A204.1 (cell line): ENCODE results near the gene BDH1.
"Not testable (repeated sequence)": the region's sequence is repeated elsewhere in the genome, so short reads cannot be mapped to it uniquely, and the experiment has no call there.

Source experiments
- FAIRE-seq: peaks from 2 replicates; lab custom pipeline; 2012; peaks lifted over from hg19 to GRCh38; lab: Jason Lieb, UNC

Gene BDH1, protein sequence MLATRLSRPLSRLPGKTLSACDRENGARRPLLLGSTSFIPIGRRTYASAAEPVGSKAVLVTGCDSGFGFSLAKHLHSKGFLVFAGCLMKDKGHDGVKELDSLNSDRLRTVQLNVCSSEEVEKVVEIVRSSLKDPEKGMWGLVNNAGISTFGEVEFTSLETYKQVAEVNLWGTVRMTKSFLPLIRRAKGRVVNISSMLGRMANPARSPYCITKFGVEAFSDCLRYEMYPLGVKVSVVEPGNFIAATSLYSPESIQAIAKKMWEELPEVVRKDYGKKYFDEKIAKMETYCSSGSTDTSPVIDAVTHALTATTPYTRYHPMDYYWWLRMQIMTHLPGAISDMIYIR

GRCh38 chr3:197555281-197556261, at the start of gene BDH1:
Gene BDH1 (minus strand): TSS chr3:197555968. CDS start chr3:197546443, 9,525 bp downstream.
- no peak for FAIRE-seq

DNA sequence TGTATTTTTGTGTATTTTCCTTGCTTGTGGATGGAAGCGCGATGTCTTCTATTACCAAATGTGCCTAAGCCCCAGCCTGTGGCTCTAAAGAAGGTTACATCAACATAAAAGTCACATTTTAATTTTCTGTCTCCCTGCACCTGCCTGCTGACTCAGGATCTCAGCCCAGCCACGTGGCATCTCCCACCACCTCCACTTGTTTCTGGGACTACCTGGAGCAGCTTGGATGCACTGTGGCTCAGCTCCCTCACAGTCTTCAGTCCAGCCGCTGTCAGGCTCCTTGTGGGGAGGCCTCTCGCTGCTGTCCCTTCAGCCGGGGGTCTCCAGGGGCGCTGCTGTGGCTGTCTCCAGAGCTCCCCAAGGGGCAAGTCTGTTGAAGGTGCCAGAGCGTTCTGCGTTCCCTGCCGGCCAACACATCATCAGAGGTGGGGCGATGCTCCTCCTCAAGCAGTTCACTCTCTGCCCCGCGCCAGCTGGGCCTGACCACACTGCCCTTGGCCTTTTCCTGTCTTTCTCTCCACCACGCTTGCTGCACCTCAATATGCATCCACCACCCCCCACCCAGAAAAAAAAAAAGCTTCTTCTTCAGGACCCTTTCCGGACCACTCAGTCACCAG, 47.7 kb upstream of the BDH1 start:
- no peak for FAIRE-seq

GRCh38 chr3:197602351-197602750, 46.6 kb upstream of the BDH1 start:
- not testable (repeated sequence) for FAIRE-seq

DNA sequence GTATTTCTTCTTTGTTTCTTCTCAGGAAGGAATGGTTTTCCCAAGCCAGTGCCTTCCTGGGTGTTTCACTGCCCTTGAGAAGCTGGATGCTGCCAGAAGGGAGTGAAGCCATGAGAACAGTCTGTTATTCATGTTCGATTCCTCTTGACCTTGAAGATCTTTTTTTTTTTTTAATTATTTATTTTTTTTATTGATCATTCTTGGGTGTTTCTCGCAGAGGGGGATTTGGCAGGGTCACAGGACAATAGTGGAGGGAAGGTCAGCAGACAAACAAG, 45.7 kb upstream of the BDH1 start:
- not testable (repeated sequence) for FAIRE-seq

DNA sequence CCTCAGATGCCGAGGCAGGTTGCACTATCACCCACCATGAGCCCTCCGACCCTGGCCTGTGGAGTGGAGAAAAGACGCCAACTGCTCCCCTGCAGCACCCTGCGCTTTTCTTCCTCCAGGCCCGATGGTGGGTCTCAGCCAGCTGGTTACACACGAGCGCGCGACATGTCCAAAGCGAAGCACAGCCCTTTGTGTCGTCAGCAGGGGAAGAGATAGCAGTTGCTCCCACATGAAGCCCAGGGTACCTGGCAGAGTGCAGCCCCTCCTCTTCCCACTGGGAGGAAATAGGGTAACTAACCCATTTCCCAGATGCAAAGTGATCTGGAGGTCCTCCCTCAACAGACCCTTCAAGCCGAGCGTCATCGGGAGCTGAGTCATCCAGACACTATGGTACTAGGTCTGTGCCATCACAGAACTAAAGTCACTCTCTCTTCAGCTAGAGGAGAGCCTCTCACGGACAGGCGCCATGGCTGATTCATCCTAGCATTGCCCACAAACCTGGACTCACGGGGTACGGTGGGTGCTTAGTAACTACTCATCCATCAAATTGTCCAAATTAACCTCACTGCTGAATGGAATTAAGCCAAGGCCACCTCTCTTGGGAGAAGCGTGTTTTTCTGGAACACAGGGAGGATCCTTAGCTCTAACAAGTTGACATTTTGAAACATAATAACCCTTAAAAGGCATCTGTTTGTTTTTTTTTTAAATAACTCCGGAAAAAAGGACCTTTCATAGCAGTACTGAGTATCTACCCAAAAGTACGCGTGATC, 45.2 kb upstream of the BDH1 start:
- no peak for FAIRE-seq

DNA sequence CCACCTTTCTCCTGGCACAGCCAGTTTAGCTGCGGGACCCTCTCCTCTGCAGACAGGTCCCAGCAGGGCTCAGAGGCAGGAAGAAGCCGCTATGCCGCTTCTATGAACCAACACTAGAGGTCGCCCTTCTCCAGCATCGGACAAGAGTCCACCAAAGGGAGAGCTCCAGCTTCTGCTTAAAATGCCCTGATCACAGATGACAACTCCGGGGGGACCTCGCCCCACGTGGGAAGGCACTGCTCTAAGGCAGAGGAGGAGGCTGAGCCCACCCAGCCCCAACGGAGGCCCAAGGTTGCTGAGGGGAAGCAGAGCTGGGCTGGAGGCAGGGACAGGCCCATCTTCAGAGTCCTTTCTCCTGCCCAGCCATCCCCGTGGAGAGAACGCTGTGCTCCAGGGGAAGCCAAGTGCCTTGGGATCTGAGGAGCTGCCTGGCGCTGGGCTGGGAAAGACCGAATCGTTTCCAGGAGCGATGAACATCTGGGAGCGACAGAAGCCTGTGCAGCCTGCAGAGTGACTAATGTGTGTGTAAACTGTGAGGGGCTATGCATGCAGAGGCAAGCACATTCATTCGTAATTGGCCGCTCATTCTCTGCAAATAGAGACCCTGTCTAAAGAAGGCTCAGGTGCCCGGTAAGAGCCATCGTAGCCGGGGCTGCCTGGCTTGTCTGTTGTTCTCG, 43.5 kb upstream of the BDH1 start:
- no peak for FAIRE-seq

DNA sequence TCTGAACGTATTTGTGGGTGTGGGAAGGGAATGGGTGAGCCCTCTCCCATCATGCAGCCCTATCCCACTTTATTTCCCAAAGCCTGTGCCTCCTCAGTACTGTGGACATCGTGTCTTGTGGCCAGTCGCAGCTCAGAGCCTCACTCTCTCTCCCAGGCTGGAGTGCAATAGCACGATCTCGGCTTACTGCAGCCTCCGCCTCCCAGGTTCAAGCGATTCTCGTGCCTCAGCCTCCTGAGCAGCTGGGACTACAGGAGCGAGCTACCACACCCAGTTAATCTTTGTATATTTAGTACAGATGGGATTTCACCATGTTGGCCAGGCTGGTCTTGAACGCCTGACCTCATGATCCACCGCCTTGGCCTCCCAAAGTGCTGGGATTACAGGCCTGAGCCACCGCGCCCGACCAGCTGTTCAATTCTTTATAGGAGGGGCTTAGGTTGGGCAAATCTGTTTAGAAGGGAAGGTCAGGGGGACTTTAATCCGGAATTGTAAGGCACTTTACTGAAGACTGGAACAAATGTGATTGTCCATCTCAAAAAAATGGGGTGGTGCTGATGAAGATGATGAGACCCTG, 42.7 kb upstream of the BDH1 start:
- FAIRE-seq: no peak

GRCh38 chr3:197597335-197597734, 41.6 kb upstream of the BDH1 start:
- FAIRE-seq: no peak

DNA sequence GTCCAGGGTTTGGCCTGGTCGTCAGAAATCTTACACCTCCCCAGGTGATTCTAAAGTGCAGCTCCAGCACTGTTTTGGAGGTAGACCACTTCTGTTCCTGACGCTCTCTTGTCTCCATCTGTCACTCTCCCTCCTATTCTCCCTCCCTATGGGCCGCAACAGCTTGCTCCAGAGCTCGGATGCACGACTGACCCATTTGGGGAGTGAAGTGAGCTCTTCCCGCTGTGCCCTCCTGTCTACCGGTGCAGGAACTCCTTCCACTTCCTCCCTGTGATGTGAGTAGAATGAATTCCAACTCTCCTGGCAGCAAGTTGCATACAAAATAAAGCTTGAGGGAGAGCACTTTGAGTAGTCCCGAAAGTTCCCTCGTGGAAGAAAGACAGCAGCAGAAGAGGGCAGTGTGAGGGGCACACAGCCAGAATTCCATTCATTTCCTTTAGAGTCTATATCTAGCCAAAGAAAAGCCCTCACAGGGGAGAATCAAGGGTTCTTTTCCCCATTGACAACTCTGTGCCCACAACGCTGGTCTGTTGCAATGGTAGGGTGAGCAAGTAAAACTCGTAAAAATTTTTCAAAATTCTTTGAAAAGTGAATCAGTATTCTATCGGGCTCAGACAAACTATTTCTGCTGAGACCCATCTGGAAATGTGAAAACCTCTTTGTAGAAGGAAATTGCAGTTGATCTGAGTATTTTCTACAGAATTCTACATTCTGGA, 39.9 kb upstream of the BDH1 start:
- no peak for FAIRE-seq

DNA sequence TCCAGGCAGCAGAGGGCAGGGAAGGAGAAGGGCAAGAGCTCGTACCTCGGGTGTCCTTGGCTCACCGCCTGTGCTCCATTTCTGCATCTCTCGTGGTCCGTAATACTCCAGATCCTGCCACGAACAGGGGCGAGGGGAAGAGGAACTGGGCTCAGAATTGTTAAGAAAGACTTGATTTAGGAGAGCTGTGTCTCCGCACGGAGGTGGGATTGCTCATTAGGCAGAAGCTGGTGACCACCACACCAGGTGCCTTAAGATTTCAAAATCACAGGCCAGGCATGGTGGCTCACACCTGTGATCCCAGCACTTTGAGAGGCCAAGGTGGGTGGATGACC, 37.2 kb upstream of the BDH1 start:
- no peak for FAIRE-seq

- FAIRE-seq: no peak
Observed at GRCh38 chr3:197592361-197593045, 36.7 kb upstream of the BDH1 start.

DNA sequence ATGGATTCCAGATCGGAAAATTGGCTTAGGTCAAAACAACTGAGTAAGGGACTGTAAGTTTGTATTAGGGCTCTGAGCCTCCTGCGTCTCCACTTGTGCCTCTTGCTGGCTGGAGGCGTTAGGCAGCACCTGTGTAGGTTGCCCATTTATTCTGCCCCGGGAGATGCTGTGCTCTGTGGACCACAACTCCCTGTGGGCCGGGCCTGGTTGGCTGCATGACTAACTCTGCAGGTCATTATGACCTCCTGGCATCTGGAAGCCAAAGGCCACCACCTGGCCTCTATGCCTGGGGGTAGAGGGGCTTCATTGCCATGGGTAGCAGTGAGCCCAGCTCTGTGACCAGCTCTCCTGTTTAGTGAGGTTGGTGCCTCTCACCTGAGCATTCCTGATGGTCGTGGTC, 36.0 kb upstream of the BDH1 start:
- no peak for FAIRE-seq

DNA sequence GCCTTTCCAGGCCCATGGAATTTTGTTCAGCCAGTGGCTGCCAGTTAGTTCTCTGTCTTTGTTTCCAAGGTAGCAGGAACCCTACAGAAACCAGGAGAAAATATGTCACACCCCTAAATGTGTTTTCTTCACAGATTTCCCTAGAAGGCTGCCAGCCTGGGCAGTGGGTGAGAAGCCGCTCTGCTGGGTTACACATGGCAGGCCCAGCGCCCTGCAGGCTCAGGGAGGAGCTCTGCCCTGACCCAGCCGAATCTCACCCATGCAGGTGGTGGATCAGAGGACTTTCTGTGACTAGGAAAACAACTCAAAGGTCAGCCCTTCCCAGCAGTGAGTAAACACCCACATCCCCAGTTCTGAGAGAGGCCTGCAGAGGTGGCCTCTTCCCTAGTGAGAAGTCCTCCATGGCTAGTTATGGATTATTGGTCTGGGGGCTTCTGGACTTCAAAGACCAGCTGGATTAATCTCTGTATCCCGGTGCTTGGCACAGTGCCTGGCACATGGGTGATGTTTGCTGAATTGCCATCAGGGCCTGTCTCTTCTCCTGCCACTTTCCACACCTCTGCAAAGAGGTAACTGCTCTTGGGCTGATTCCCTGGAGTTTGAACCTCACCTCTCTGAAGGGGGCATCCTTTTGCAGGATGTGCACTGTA, 34.7 kb upstream of the BDH1 start:
- FAIRE-seq: no peak

DNA sequence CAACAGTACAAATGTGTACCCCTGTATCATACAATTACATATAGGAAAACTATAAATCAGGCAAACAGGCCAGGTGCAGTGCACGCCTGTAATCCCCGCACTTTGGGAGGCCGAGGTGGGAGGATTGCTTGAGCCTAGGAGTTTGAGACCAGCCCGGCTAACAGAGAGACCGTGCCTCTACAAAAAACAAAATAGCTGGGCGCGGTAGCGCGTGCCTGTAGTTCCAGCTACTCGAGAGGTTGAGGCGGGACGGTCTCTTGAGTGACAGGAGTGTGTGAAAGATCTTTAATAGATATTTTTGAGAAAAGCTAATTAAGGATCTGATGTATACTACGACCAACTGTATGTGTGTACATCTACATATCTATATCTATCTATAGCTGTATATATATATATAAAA, 33.8 kb upstream of the BDH1 start:
- FAIRE-seq: no peak

GRCh38 chr3:197586768-197587167, 31.0 kb upstream of the BDH1 start:
- not testable (repeated sequence) for FAIRE-seq

DNA sequence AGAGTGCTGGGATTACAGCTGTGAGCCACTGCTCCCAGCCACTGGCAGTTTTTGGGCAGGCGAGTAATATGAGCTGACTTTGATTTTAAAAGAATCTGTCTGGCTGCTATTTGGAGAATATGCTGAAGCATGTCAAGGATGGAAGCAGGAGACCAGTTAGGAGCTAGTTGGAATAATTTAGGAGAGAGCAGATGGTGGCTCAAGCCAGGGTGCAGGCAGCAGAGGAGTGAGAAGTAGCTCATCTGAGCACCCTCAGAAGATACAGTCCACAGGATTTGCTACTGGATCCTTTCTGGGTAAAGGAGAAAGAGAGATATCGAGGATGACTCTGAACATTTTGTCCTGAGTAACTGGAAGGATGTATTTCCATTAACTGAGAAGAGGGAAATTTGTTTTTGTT, 30.4 kb upstream of the BDH1 start:
- no peak for FAIRE-seq

- FAIRE-seq: no peak
Observed at GRCh38 chr3:197584733-197585132, 29.0 kb upstream of the BDH1 start.

DNA sequence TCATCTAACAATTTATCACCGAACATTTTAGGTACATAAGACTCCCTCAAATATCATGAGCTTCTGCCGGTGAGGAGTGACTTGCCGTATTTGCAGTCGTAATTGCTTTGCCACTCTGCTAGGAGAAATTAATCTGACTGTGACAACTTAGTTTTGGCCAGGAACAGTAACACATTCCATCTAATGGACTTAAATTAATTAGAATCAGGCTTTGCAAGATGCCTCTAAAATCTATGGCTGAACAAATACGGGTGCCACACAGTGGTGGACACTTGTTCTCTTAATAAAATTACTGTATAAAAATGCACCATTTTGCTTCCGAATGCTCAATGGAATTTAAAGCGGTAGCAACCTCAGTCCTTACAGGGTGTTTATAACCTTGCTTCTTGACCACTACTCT, 27.6 kb upstream of the BDH1 start:
- no peak for FAIRE-seq

DNA sequence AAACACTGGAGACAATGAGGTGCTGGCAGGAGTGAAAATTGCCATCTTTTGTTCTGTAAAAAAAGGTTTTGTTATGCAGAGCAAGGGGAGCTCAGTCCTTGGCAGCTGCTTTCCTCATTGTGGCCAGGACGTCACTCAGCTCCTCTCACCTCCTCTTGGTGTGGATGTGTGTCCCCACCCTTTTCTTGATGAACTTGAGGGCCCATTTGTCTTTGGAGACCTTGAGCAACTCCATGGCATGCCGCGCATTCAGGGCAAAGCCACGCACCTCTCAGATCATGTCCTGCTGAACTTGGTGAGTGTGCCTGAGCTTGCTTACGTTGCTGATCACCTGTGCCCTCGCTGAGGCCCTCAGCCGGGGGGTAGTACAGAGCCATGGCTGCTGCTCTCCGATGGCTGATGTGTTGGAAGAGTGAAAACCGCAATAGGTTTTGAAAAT, 24.5 kb upstream of the BDH1 start:
- no peak for FAIRE-seq

GRCh38 chr3:197578376-197578775, 22.6 kb upstream of the BDH1 start:
- no peak for FAIRE-seq
